Smooth muscle cell of the brain vasculature (primary cell): Measurements from ENCODE around the gene DBF4.
A peak's percentile ranks its signal among the peaks of the same experiment; 100 is the strongest.
"Not testable (repeated sequence)": the region's sequence is repeated elsewhere in the genome, so short reads cannot be mapped to it uniquely, and the experiment has no call there.

ENCODE experiments used
- DNase-seq: peaks from one replicate; pipeline ENCODE4 v3.0.0-alpha.2; 2012; ENCODE audit warnings: low read depth, low spot score

DBF4 gene

DNA sequence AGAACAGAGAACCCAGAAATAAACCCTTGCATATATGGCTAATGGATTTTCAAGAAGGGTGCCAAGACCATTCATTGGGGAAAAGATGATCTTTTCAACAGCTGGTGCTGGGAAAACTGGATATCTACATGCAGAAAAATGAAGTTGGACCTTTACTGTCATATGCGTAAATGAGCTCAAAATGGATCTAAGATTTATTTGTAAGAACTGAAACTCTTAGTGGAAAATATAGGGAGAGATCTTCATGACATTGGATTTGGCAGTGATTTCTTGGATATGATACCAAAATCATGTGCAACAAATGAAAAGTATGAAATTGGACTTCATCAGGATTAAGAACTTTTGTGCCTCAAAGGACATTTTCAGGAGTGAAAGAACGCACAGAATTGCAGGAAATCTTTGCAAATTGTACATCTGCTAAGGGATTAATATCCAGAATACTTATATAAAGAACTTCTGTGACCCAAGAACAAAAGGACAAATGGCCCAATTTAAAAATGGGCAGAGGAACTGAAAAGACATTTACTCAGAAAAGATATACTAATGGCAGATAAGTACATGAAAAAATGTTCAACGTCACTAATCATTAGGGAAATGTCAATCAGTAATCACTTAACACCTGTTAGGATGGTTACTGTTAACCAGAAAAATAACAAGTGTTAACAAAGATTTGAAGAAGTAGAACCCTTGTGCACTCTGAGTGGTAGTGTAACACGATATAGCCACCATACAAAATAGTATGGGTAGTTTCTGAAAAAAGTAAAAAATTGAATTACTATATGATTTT is 6.1 kb downstream of the DBF4 start:
- no peak for DNase-seq

DNA sequence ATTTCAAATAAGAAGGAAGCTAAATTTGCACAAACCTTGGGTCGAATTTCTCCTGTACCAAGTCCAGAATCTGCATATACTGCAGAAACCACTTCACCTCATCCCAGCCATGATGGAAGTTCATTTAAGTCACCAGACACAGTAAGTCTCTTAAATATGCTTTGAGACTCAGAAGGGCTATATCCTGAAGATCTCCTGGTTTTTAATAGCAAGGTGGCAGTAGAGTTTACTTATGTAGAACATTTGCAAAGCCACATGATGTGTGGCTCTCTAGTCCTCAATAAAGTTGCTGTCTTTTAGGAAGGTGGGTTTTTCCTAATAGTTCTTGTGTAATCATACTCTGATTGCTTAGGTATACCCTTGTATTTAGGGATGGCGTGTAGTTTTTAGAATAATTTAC is 8.7 kb downstream of the DBF4 start:
- DNase-seq, result no peak

DNA sequence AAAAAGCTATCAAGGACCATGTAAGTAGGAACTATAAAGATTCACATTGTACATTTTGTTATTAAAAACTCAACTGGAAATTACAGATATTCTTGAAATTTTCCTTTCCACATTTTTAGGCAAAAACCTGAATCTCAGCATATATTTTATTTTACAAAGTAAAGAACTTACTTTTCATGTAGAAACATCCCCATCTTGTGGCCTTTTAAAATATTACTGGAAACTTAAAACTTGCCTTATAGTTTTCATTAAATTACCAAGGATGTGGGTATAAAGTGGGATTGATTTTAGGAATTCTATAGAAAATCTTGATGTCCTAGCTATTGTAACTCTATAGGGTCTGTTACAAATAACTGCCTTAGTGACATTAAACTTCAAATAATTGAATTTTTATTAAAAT is 10.6 kb downstream of the DBF4 start:
- DNase-seq, result no peak

DNA sequence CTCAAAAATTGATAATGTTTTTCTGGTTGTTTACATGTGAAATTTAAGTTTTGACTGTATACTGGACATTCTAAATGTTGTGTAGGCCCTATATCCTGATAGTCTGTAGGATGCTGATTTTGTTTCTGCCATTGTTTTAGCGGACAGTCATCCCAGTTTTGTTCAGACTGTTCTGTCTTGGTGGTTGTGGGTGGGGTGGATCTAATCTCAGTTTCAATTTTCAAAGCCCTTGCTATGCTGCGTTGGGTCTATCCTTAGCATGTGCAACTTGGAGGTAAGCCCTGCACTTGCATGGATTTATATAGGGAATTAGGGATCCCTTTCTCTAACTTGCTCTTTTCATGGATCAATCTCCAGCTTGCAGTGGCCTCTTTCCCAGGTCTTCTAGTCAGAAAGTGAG is 19.1 kb downstream of the DBF4 start:
- no peak for DNase-seq

DNA sequence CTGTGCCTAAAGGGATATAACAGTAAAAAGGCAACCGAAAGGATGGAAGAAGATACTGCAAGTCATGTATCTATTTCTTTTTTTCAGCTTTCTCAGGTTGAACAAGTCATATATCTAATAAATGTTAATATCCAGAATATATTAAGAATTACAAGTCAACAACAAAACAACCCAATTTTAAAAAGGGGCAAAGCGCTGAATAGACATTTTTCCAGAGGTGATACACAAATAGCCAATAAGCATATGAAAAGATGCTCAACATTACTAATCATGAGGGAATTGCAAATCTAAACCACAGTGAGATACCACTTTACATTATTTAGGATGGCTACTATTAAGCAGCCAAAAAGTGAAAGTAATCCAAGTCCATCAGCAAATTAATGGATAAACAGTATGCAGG is 23.0 kb downstream of the DBF4 start:
- DNase-seq, result no peak

DNA sequence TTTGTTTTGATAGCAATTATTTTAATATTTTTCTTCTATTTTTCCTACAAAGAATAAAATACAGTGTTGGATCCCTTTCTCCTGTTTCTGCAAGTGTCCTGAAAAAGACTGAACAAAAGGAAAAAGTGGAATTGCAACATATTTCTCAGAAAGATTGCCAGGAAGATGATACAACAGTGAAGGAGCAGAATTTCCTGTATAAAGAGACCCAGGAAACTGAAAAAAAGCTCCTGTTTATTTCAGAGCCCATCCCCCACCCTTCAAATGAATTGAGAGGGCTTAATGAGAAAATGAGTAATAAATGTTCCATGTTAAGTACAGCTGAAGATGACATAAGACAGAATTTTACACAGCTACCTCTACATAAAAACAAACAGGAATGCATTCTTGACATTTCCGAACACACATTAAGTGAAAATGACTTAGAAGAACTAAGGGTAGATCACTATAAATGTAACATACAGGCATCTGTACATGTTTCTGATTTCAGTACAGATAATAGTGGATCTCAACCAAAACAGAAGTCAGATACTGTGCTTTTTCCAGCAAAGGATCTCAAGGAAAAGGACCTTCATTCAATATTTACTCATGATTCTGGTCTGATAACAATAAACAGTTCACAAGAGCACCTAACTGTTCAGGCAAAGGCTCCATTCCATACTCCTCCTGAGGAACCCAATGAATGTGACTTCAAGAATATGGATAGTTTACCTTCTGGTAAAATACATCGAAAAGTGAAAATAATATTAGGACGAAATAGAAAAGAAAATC is 31.0 kb downstream of the DBF4 start:
- DNase-seq, result not testable (repeated sequence)

DNA sequence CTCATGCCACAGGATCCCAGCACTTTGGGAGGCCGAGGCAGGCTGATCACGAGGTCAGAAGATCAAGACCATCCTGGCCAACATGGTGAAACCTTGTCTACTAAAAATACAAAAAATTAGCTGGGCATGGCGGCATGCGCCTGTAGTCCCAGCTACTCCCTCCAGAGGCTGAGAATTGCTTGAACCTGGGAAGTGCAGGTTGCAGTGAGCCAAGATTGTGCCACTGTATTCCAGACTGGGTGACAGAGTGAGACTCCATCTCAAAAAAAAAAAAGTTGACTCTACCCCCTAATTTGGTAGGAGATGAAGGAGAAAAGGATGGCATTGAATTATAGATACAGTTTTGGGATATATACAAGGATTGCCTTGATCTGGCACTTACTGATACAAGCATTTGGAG is 32.5 kb downstream of the DBF4 start:
- DNase-seq, result not testable (repeated sequence)

DNA sequence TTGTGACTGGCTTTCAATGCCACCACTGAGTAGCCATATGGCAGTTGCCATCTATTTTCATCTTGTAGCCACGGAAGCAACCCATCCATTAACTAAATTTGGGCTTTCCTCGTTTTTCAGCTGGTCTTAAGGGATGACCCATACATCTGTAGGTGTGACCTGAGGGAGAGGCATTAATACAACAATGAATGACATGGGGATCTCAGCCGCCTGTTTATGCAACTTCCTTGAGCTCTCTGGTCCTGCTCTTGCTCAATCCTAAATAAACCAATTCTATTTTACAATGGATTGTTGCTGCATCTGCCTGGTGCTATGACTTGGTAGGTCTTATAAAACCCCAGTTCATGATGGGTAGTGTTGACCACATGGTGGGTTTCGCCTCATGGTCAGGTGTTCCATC is 35.8 kb downstream of the DBF4 start:
- DNase-seq, result no peak

DNA sequence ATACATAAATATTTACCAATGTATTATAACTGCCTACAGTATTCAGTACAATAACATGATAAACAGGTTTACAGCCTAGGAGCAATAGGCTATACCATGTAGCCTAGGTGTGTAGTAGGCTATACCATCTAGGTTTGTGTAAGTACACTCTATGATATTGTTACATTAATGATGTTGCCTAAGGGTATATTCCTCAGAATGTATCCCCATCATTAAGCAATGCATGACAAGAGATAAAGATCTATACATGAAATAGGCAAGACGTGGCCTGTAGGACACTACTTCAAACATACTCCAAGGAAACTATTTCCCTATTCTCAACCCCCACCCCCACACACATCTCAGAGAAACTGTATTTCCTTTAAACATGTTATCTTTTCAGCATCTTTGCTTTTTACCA is 42.4 kb downstream of the DBF4 start:
- no peak for DNase-seq

DNA sequence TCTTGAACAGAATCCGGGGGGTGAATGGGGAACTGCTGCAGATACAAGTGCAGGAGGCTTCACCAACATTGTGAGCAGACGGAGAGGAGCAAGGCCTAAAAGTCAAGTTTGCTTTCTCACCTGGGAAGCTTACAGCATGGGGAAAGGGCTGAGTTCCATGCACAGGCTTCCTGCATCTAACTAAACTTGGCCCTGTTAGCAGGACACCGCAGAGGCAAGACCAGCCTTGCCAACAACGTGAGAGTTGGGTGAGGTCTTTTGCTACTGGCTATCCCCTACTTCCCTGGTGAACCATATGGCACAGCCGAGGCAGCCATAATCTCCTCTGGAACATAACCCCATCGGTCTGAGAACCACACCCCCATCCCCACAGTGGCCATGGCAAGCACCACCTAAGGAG is 43.6 kb downstream of the DBF4 start:
- DNase-seq, result no peak

DNA sequence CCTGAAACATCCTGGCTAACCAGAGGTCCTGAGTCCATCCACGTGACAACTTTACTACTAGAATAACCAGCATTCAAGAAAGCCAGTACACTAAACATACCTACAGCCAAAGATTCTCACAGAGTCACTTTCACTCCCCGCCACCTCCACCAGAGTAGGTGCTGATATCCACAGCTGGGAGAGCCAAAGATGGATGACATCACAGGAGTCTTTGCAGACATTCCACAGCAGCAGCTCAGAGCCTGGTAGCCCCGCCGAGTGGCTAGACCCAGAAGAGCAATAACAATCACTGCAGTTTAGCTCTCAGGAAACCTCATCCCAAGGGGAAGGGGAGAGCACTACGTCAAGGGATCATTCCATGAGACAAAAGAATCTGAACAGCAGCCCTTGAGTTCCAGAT is 44.3 kb downstream of the DBF4 start:
- no peak for DNase-seq

DNA sequence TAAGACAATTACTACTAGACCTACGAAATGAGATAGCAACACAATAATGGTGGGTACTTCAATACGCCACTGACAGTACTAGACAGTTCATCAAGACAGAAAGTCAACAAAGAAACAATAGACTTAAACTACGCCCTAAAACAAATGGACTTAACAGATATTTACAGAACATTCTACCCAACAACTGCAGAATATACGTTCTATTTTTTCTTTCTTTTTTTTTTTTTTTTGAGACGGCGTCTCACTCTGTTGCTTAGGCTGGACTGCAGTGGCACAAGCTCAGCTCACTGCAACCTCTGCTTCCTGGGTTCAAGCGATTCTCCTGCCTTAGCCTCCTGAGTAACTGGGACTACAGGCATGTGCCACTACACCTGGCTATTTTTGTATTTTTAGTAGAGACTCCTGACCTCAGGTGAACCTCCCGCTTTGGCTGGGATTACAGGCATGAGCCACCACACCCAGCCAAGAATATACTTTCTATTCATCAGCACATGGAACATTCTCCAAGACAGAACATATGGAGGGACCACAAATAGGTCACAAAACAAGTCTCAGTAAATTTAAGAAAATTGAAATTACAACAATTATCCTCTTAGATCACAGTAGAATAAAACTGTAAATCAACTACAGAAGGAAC is 46.6 kb downstream of the DBF4 start:
- DNase-seq, result not testable (repeated sequence)

DNA sequence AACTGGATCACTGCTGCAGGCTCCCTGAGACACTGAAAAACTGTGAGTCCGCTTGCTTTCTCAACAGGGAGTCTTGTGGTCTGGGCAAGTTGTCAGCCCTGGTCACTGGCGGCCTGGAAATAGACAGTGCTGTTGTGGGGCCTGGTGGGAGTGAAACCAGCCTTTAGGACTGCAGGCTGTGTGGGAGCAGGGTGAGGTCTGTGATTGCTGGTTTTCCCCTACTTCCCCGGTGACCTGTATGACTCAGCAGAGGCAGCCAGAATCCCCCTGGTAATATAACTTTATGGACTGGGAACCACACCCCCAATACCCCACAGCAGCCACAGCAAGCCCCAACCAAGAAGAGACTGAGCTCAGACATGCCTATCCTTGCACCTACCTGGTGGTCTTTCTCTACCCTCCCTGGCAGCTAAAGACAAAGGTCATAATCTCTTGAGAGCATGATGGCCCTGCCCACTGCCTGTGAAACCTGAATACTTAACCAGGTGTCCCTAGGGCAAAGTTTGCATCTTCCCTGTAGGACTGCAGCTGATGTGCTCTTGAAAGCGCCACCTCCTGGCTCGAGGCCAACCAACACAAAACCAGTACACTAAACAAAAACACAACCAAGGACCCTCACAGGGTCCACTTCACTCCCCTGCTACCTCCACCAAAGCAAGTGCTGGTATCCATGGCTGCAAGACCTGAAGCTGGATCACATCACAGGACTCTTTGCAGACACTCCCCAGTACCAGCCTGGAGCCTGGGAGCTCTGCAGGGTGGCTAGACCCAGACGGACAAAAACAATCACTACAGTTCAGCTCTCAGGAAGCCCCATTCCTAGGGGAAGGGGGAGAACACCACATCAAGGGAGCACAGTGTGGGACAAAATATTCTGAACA is 50.5 kb downstream of the DBF4 start:
- peak; percentile 97 for DNase-seq

DNA sequence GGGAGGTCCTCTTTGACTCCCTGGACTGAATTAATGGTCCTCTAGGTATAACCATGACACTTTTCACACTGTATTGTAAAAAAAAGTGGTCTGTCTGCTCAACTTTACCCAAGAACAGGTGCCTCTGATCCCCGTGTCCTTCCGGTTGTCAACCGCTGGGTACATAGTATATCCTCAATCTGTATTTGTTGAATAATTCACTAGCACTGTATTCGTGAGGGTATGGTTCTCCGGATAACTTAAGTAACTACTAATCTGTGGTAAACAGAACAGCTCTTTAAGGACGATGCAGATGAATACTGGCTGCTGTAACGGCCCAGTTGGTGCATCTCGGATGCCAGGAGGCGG is 57.3 kb downstream of the DBF4 start:
- DNase-seq, result no peak

DNA sequence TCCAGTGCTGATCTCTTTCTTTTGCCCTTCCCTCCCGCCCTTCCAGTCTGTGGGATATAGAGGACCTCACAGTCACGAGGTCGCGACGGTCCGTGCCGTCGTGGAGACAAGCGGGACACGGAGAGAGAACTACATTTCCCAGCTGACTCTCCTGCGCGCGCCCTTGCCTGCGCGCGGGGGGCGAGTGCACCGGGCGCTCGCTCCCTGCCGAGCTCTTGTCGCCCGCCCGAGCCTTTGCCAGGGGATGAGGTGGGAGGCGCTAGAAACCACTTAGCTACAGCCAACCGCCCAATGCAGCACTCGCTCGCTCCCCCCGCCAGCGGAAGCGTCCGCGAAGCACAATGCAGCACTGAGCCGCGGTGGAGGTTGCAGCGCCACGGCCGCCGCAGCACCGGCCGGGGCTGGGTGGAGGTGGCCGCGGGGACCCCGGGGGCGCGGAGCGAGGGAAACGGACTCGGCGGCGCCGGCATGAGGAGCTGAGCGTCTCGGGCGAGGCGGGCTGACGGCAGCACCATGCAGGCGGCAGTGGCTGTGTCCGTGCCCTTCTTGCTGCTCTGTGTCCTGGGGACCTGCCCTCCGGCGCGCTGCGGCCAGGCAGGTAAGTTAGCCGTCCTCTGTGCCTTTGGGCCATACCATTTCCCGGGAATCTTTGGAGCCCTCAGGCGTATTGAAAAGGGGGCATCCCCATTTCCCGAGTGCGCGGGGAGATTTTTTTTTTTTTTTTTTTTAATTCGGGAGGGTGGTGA is 57.8 kb downstream of the DBF4 start, which contains the start of gene ADAM22:
TSS of gene ADAM22 (plus strand) at position 299 of the 746 bp plus-strand sequence. CDS start at position 514, 215 bp downstream.
- DNase-seq, result peak; percentile 85

DNA sequence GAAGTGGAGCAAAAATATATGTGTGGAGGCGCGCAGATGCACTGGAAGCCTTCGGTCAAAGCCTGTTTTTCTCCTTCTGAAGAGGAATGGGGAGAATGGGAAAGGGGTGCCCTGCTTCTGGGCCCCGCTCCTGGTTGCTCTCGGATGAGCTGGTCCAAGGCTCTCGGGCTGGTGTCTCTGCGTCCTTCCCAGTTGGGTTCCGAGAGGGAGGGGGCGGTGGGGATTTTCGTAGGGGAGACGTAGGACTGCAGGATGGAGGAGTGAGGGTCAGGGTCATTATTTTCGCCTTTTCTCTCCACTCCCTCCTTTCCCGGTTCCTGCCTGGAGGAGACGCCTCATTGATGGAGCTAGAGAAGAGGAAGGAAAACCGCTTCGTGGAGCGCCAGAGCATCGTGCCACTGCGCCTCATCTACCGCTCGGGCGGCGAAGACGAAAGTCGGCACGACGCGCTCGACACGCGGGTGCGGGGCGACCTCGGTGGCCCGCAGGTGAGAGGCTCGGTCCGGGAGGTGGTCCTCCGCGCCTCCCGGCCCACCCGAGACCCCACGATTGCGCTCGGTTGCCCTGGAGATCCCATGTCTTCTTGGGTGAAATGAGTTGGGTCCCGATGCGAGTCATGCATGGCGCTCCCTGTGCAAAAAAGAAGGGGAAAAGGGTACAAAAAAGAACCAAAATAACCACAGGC is 58.5 kb downstream of the DBF4 start:
- no peak for DNase-seq

DNA sequence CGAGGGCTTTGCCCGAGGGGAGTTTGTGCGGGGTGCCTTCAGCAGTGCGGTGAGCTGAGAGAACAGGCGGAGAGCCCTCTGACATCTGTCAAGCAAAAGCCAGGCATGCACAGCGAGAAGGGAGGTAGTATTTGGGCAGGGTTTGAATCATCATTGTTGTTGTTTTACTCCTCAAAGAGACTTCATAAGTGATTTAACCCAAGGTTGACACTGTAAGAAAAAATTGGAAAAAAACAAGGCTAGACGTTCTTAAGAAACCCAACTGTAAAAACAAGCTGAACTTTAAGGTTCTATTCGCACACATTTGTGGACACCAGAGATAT is 59.1 kb downstream of the DBF4 start:
- no peak for DNase-seq

DNA sequence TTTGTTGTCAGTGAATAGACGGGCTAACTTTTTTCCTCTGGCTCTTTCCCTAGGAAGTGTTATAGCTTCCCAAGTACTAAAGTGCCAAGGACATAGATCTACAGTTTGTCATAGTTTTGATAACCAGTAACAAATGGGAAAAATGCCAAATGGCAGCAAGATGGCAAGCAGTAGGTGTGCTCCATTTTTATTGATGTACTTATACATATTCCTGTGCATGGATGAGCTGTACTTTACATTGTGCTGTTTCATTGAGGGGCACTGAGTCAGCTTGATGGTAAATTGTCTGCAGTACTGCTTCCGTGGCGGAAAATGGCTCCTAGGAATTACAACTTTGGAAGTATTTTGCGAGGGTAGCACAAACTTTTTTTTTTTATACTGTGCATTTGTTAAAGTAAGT is 64.8 kb downstream of the DBF4 start:
- DNase-seq, result no peak

DNA sequence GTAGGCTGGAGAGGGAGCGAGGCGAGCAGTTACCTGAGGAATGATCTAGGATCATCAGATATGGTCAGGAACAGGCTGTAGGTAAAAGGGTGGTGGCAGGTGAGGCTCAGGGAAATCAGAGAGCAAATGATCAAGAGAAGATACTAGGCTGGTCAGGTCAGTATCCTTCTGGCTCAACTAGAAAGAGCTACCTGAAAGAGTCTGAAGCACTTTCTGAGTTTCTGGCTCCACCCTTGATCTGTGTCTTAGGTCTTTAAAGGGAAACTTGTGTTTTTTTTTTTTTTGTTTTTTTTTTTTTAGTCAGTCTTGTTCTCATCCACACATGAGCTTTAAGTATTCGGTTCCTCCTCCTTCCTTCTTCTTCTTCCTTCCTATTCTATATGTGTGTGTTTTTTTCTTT is 68.3 kb downstream of the DBF4 start:
- DNase-seq, result no peak

DNA sequence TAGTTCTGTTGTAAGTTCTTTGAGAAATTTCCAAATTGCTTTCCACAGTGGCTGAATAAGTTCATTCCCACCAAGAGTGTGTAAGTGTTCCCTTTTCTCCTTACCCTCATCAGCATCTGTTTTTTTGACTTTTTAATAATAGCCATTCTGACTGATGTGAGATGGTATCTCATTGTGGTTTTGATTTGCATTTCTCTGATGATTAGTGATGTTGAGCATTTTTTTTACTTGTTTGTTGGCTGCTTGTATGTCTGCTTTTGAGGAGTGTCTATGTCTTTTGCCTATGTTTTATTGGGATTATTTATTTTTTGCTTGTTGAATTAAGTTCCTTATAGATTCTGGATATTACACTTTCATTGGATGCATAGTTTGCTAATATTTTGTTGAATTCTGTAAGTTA is 69.6 kb downstream of the DBF4 start:
- DNase-seq, result not testable (repeated sequence)

DNA sequence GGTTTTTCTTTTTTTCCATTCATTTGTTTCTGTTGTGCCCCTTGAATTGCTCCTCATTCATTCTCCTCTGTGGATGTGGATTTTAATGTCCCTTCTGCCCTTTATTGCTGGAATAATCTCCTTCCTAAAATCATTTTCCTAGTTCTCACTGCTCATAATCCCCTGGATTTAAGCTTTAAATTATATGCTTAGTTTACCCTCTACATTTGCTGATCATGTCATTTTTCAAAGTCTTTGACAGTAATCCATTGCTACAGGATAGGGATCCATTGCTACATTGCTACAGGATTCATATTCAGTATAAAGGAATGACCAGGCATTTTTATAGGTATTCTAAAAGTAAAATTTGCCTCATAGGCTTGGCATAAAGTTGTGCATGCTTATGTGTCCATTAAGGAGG is 72.1 kb downstream of the DBF4 start:
- no peak for DNase-seq
